H1 (cell line): ENCODE data around the gene SLC30A10. TPM values are rescaled to one million over a fixed set of nuclear protein-coding genes. Genes with fewer than 3 reads are reported as not detected.
"Not testable (repeated sequence)": the region's sequence is repeated elsewhere in the genome, so short reads cannot be mapped to it uniquely, and the experiment has no call there.

Experiments used
- CTCF ChIA-PET: fragments of 300-600 bp; sonication (Branson Sonifier 250); formaldehyde crosslinking; loops from one replicate; lab custom pipeline; 2021; ENCODE audit not compliant: partially characterized antibody; lab: Charles Lee
- POLR2A ChIA-PET: fragments of 300-600 bp; sonication (Branson Sonifier 250); formaldehyde crosslinking; loops from one replicate; lab custom pipeline; 2021; ENCODE audit warnings: inconsistent platforms; ENCODE audit not compliant: partially characterized antibody; lab: Charles Lee
- DNase-seq, 2 experiments: peaks; one replicate each; pipeline versions ENCODE4 v3.0.0 to v3.0.0-alpha.2; 2010 to 2022; ENCODE audit warnings: low spot score in 2 of 2, low read depth in 1 of 2, mixed read lengths in 1 of 2
- FAIRE-seq: peaks from 2 replicates; lab custom pipeline; 2011; peaks lifted over from hg19 to GRCh38; lab: Jason Lieb, UNC
- H2AFZ ChIP-seq: 2 replicates; pipeline ENCODE4 v1.8.1; 2012; ENCODE audit warnings: low read length, inconsistent platforms
- H2AK5ac ChIP-seq: 2 replicates; pipeline ENCODE4 v1.6.1; 2013; ENCODE audit warnings: low read depth, low read length
- H2BK120ac ChIP-seq: replicated peaks from 2 replicates; pipeline ENCODE3; 2013; ENCODE audit warnings: low read depth, low read length, inconsistent platforms
- H2BK12ac ChIP-seq: 2 replicates; pipeline ENCODE4 v1.6.1; 2013; ENCODE audit warnings: low read depth, low read length
- H2BK15ac ChIP-seq: 2 replicates; pipeline ENCODE4 v1.6.1; 2013; ENCODE audit warnings: low read length
- H2BK20ac ChIP-seq: 2 replicates; pipeline ENCODE4 v1.6.1; 2013; ENCODE audit warnings: low read length
- H2BK5ac ChIP-seq: 2 replicates; pipeline ENCODE4 v1.6.1; 2013; ENCODE audit warnings: low read depth, low read length
- H3K14ac ChIP-seq: 2 replicates; pipeline ENCODE4 v1.6.1; 2013; ENCODE audit warnings: inconsistent platforms; ENCODE audit not compliant: insufficient read length
- H3K18ac ChIP-seq: 2 replicates; pipeline ENCODE4 v1.6.1; 2013; ENCODE audit warnings: low read length; ENCODE audit errors: extremely low read depth
- H3K23ac ChIP-seq: 2 replicates; pipeline ENCODE4 v1.6.1; 2013; ENCODE audit warnings: inconsistent platforms; ENCODE audit not compliant: insufficient read length
- H3K23me2 ChIP-seq: 2 replicates; pipeline ENCODE4 v1.6.1; 2013; ENCODE audit warnings: low read depth, low read length
- H3K27ac ChIP-seq: 2 replicates; pipeline ENCODE4 v1.6.1; 2011; ENCODE audit warnings: low read depth, low read length, inconsistent platforms
- H3K27me3 ChIP-seq, 4 experiments: replicated peaks in 1 of 4; 1 replicate in 1 of 4; 2 replicates in 3 of 4; pipeline versions ENCODE4 v1.6.1 to v1.8.1; 2011 to 2013; ENCODE audit warnings: low read length in 3 of 4, mild to moderate bottlenecking in 3 of 4, inconsistent platforms in 2 of 4, mixed read lengths in 2 of 4, moderate library complexity in 1 of 4; ENCODE audit not compliant: control insufficient read depth in 3 of 4, insufficient read depth in 3 of 4; ENCODE audit errors: extremely low read depth in 1 of 4
- H3K36me3 ChIP-seq, 4 experiments: 2 replicates each; pipeline versions ENCODE4 v1.6.1 to v1.8.1; 2011 to 2013; ENCODE audit warnings: mild to moderate bottlenecking in 4 of 4, low read length in 3 of 4, moderate library complexity in 2 of 4, control low read depth in 1 of 4, inconsistent platforms in 1 of 4; ENCODE audit not compliant: insufficient read depth in 4 of 4, control insufficient read depth in 2 of 4
- H3K4ac ChIP-seq: replicated peaks from 2 replicates; pipeline ENCODE3; 2013; ENCODE audit warnings: low read length, low read depth, mixed read lengths, inconsistent platforms; ENCODE audit not compliant: insufficient read length
- H3K4me1 ChIP-seq, 4 experiments: replicated peaks in 1 of 4; 1 replicate in 1 of 4; 2 replicates in 3 of 4; pipeline versions ENCODE4 v1.6.1 to v1.8.1; 2011 to 2013; ENCODE audit warnings: low read length in 3 of 4, inconsistent platforms in 2 of 4, mixed read lengths in 1 of 4; ENCODE audit not compliant: insufficient read depth in 4 of 4, control insufficient read depth in 3 of 4
- H3K4me2 ChIP-seq, 2 experiments: 2 replicates each; pipeline versions ENCODE4 v1.6.1 to v1.8.1; 2011 to 2013; ENCODE audit warnings: low read depth in 2 of 2, low read length in 2 of 2, control low read depth in 1 of 2, inconsistent platforms in 1 of 2, mild to moderate bottlenecking in 1 of 2; ENCODE audit not compliant: insufficient read depth in 1 of 2
- H3K4me3 ChIP-seq, 4 experiments: fragments of 200-600, 300-600 bp in 1 of 4; sonication (generic), shearing (Covaris generic), sonication (Bioruptor Twin) in 1 of 4; 2 replicates each; pipeline versions ENCODE4 v1.5.1 to v1.8.1; 2011 to 2016; ENCODE audit warnings: low read length in 4 of 4, low read depth in 3 of 4, control low read depth in 2 of 4, inconsistent platforms in 2 of 4, mild to moderate bottlenecking in 2 of 4, mixed read lengths in 1 of 4, moderate library complexity in 1 of 4; ENCODE audit not compliant: insufficient read depth in 2 of 4; ENCODE audit errors: extremely low read depth in 1 of 4
- H3K56ac ChIP-seq: replicated peaks from 2 replicates; pipeline ENCODE3; 2013; ENCODE audit warnings: low read depth, mild to moderate bottlenecking, mixed read lengths, low read length, inconsistent platforms; ENCODE audit not compliant: insufficient read length
- H3K79me1 ChIP-seq: 2 replicates; pipeline ENCODE4 v1.6.1; 2013; ENCODE audit warnings: low read depth, low read length, control low read depth
- H3K79me2 ChIP-seq, 2 experiments: 2 replicates each; pipeline versions ENCODE4 v1.6.1 to v1.8.1; 2012 to 2013; ENCODE audit warnings: low read length in 2 of 2, mild to moderate bottlenecking in 2 of 2, inconsistent platforms in 1 of 2; ENCODE audit not compliant: insufficient read depth in 2 of 2, control insufficient read depth in 1 of 2
- H3K9ac ChIP-seq, 4 experiments: replicated peaks in 1 of 4; 1 replicate in 1 of 4; 2 replicates in 3 of 4; pipeline versions ENCODE4 v1.6.1 to v1.8.1; 2011 to 2013; ENCODE audit warnings: low read depth in 3 of 4, low read length in 3 of 4, control low read depth in 2 of 4, mild to moderate bottlenecking in 2 of 4, moderate library complexity in 2 of 4, inconsistent platforms in 1 of 4; ENCODE audit errors: extremely low read depth in 1 of 4
- H3K9me3 ChIP-seq, 2 experiments: 2 replicates each; pipeline versions ENCODE4 v1.6.1 to v1.8.1; 2012 to 2013; ENCODE audit warnings: mild to moderate bottlenecking in 2 of 2, moderate library complexity in 2 of 2, control low read depth in 1 of 2, inconsistent platforms in 1 of 2, low read depth in 1 of 2, low read length in 1 of 2, mixed read lengths in 1 of 2; ENCODE audit not compliant: insufficient read depth in 2 of 2
- H4K20me1 ChIP-seq, 2 experiments: replicated peaks in 1 of 2; 2 replicates each; pipeline versions ENCODE3 to v1.8.1; 2011 to 2013; ENCODE audit warnings: inconsistent platforms in 2 of 2, low read length in 2 of 2, mild to moderate bottlenecking in 1 of 2; ENCODE audit not compliant: insufficient read depth in 2 of 2, control insufficient read depth in 1 of 2
- H4K5ac ChIP-seq: 2 replicates; pipeline ENCODE4 v1.6.1; 2013; ENCODE audit warnings: low read length, low read depth, mixed read lengths, inconsistent platforms; ENCODE audit not compliant: insufficient read length
- H4K8ac ChIP-seq: 2 replicates; pipeline ENCODE4 v1.8.0; 2013; ENCODE audit warnings: mild to moderate bottlenecking, moderate library complexity, low read length, inconsistent platforms; ENCODE audit not compliant: insufficient read depth; ENCODE audit errors: extremely low read depth
- H4K91ac ChIP-seq: replicated peaks from 2 replicates; pipeline ENCODE3; 2013; ENCODE audit warnings: low read length, mixed read lengths, inconsistent platforms; ENCODE audit not compliant: insufficient read length
- WGBS, 2 experiments: shearing (Covaris generic) in 1 of 2; methylation state at CpG; one replicate each; pipeline versions ENCODE4 v1.1.6 to v1.1.7; 2013 to 2015; ENCODE audit warnings: low lambda C conversion rate in 2 of 2, mixed read lengths in 2 of 2, inconsistent platforms in 1 of 2, low coverage in 1 of 2, missing lambda C conversion rate in 1 of 2; ENCODE audit not compliant: insufficient replicate concordance in 2 of 2, insufficient coverage in 1 of 2, insufficient read length in 1 of 2; ENCODE audit errors: extremely low coverage in 1 of 2, missing lambda C conversion rate in 1 of 2; 5-methylcytosine and 5-hydroxymethylcytosine counted together
- polyA plus RNA-seq, 7 experiments: library from polyadenylated mRNA; depleted of rRNA in 3 of 7; stranded (reverse) in 5 of 7; unstranded in 2 of 7; fragments of >200 nt in 5 of 7; fragments of 200-250 nt in 2 of 7; gene quantifications; 1 replicate in 5 of 7; 2 replicates in 1 of 7; 4 replicates in 1 of 7; pipeline versions ENCODE4 v1.2.1 to v1.2.3, GENCODE V29; 2011 to 2013; ENCODE audit warnings: missing spikeins in 2 of 7, mixed read lengths in 2 of 7
- total RNA-seq: library from RNA; stranded (reverse); fragmentation: NEBNext Ultra II Directional; extraction: Animal tissue kit (Norgen Biotek cat#: 25700); gene quantifications from 2 replicates; pipeline ENCODE4 v1.2.1, GENCODE V29; 2021

SLC30A10 gene
- total and polyA plus RNA-seq, 2 of the 8 experiments (the other 6 are each of a cell fraction or from before 2014, with no cell fraction given): 0.23 to 0.61 TPM

GRCh38 chr1:219892271-219892670 lies 36.1 kb downstream of the SLC30A10 start:
- H3K4me3 ChIP-seq, H3K36me3 ChIP-seq, H3K4ac ChIP-seq, H3K14ac ChIP-seq, H4K91ac ChIP-seq, H3K9ac ChIP-seq, H3K23me2 ChIP-seq, H3K56ac ChIP-seq, DNase-seq, POLR2A ChIA-PET, H3K27me3 ChIP-seq, H3K27ac ChIP-seq, H3K4me1 ChIP-seq, H2BK20ac ChIP-seq, H3K18ac ChIP-seq, H4K8ac ChIP-seq, H2BK120ac ChIP-seq, H2BK12ac ChIP-seq, H2AK5ac ChIP-seq, H3K79me1 ChIP-seq, H4K5ac ChIP-seq, H2AFZ ChIP-seq, H3K79me2 ChIP-seq, H4K20me1 ChIP-seq, H2BK5ac ChIP-seq, FAIRE-seq, H3K23ac ChIP-seq, H3K9me3 ChIP-seq, H3K4me2 ChIP-seq, H2BK15ac ChIP-seq: not testable (repeated sequence)
- CTCF ChIA-PET: interaction anchor here (1.4 kb wide), 1 partner anchor 12 kb away, joined by 6 read pairs; no protein-coding TSS in a partner anchor
- 100% methylated on average over 1 of the region's 1 CpG; no CpG with 5 or more reads in 1 of the 2 experiments for WGBS, 2 experiments

- H2BK20ac ChIP-seq, H3K4me1 ChIP-seq, H3K9ac ChIP-seq, H3K4me3 ChIP-seq, H3K27me3 ChIP-seq, H3K36me3 ChIP-seq, H3K56ac ChIP-seq, H3K4ac ChIP-seq, H2BK5ac ChIP-seq, H4K5ac ChIP-seq, H3K23me2 ChIP-seq, DNase-seq, H3K23ac ChIP-seq, H2AFZ ChIP-seq, H2BK12ac ChIP-seq, POLR2A ChIA-PET, H2BK15ac ChIP-seq, FAIRE-seq, H4K91ac ChIP-seq, H3K14ac ChIP-seq, H3K27ac ChIP-seq, H3K9me3 ChIP-seq, H2BK120ac ChIP-seq, H3K18ac ChIP-seq, H3K4me2 ChIP-seq, H2AK5ac ChIP-seq, H4K20me1 ChIP-seq, H3K79me1 ChIP-seq, H3K79me2 ChIP-seq, CTCF ChIA-PET, H4K8ac ChIP-seq: not testable (repeated sequence)
- 88% methylated on average over 4 of the region's 4 CpGs; no CpG with 5 or more reads in 1 of the 2 experiments for WGBS, 2 experiments
Measured at GRCh38 chr1:219891846-219892245, 36.5 kb downstream of the SLC30A10 start.
